Measurements from ENCODE around the gene WT1. TPM values are rescaled to one million over a fixed set of nuclear protein-coding genes. Genes with fewer than 3 reads are reported as not detected.

WT1 gene
- total and polyA plus RNA-seq, 2 of the 13 experiments (the other 11 are each of a cell fraction or from before 2014, with no cell fraction given): 0.15 to 0.31 TPM

DNA sequence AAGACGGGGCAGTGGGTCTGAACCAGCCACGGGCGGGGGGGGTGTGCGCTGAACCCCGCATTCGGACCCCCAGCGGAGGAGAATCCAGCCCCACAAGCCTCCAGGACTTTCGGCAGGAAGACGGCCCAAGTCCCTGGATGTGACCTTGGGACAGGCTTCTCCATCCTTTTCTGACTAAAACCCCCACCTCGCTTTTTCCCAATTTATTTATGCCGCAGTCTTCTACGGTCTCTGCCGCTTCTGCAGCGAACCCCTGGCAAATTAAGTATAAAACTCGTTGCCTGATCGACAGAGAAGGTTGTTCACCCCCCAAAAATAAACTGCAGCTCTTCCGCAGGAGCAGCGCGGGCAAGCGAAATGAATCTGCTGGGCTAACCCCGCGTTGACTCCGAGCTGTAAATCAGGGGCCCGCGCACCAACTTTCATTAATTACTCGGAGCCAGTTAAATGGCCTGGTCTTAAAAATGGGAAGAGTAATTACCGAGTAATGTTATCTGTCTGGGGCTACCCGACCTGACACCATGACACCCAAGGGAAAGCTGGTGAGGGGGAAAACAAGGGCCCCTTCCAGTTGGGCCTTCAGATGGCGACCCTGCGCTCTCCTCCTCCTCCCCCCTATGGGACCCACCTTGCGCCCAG, 6.6 kb downstream of the WT1 start:
- no peak for FAIRE-seq

DNA sequence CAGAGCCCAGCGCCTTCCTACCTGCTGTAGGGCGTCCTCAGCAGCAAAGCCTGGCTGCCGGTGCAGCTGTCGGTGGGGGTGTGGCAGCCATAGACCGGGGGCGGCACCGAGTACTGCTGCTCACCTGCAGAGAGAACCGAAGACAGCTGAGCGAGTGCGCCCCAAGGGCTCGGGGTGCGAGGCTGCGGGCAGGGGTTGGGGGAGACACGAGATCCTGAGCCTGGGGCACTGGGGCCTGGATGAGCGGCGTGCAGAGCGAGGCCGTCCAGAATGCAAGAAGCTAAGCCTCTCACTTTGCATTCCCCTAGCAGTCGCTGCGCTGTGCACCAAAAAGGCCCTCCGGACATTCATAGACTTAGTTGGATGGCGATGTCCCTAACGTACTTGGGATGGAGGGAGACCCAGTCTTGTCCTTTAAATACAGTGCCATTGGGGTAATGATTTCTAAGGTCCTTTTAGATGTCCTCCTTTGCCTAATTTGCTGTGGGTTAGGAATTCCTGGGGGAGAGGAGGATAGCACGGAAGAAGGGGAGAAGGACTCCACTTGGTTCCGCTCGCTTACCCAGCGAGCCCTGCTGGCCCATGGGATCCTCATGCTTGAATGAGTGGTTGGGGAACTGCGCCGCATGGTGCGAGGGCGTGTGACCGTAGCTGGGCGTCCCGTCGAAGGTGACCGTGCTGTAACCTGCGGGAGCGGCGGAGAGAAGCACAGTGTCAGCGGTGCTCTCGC, 7.2 kb downstream of the WT1 start:
- BruUV-seq (replicated peaks): no TSS peak
- H3K4me2 ChIP-seq (ENCODE audit: low read depth, low read length): no peak overlapping the region
- no peaks in the 10 kb centered on the region for H4K20me1 ChIP-seq (ENCODE audit: insufficient read depth, low read length)
- intact Hi-C loops (cut with micrococcal nuclease; ENCODE audit: unreplicated experiment) (no loop called here), in situ Hi-C loops (cut with HindIII; ENCODE audit: extremely low pct_ligation_motif_present, low pct_unique_long_range_greater_than_20kb) (no loop called here)
- no peaks in the 10 kb centered on the region for H3K36me3 ChIP-seq (replicated peaks in 1 of 2; ENCODE audit: control insufficient read depth in 1 of 2, insufficient read depth in 2 of 2, low read length in 2 of 2)
- H3K27ac ChIP-seq (ENCODE audit: extremely low read length, insufficient read depth, low read length): no peak overlapping the region
- ChIA-PET CTCF (ENCODE audit: low intra/inter-chr PET ratio, low total read pairs) (no interaction called here), POLR2A (no interaction called here)
- H3K79me2 ChIP-seq (ENCODE audit: insufficient read depth, low read length): no peaks in the 10 kb centered on the region
- H3K9me3 ChIP-seq (ENCODE audit: low read length): no peaks in the 10 kb centered on the region
- no peak overlapping the region for H2AFZ ChIP-seq (ENCODE audit: low read length)
- 58% methylated on average over 15 of the region's 41 CpGs for WGBS (ENCODE audit: low lambda C conversion rate)
- DNase-seq (ENCODE audit: low spot score) (no peak), FAIRE-seq (no peak), ATAC-seq (no peak)
- peaks cover 7 to 74% of the 10 kb centered on the region in 2 experiments for H3K27me3 ChIP-seq (ENCODE audit: control insufficient read depth in 1 of 2, insufficient read depth in 2 of 2, low read length in 2 of 2)
- H3K4me3 ChIP-seq (replicated peaks in 1 of 3; ENCODE audit: insufficient read depth in 1 of 3, low read depth in 2 of 3, low read length in 3 of 3): no peak overlapping the region
- no peaks in the 10 kb centered on the region for H3K4me1 ChIP-seq (ENCODE audit: insufficient read depth, low read length)
- H3K9ac ChIP-seq (ENCODE audit: insufficient read depth, low read depth, low read length): no peak overlapping the region
- no peak for TF ChIP-seq ELF4 (CRISPR knock-in tag; IDR thresholded peaks at IDR 0.05; ENCODE audit: borderline replicate concordance)
- TF ChIP-seq KDM6A (CRISPR knock-in tag; IDR thresholded peaks at IDR 0.05; ENCODE audit: low read depth): no peak
- TF ChIP-seq ZFP91 (CRISPR knock-in tag; IDR thresholded peaks at IDR 0.05; ENCODE audit: borderline replicate concordance): no peak
- TF ChIP-seq KDM5A (IDR thresholded peaks at IDR 0.05; ENCODE audit: borderline replicate concordance, low read length): no peak
- TF ChIP-seq ZNF777 (CRISPR knock-in tag; IDR thresholded peaks at IDR 0.05): peak; percentile 44; the same call in 1 of the 2 replicates
- TF ChIP-seq GRHL1 (CRISPR knock-in tag; conservative IDR thresholded peaks at IDR 0.05): no peak

More for the DNA sequence above, 6.6 kb downstream of the WT1 start:
- Histone ChIP-seq H2AFZ (ENCODE audit: low read length) (no peak overlapping the region), H3K79me2 (ENCODE audit: insufficient read depth, low read length) (no peaks in the 10 kb centered on the region), H3K36me3 (replicated peaks in 1 of 2; ENCODE audit: control insufficient read depth in 1 of 2, insufficient read depth in 2 of 2, low read length in 2 of 2) (no peaks in the 10 kb centered on the region), H3K9me3 (ENCODE audit: low read length) (no peaks in the 10 kb centered on the region), H3K4me3 (replicated peaks in 1 of 3; ENCODE audit: insufficient read depth in 1 of 3, low read depth in 2 of 3, low read length in 3 of 3) (no peak overlapping the region), H3K9ac (ENCODE audit: insufficient read depth, low read depth, low read length) (no peak overlapping the region), H3K4me2 (ENCODE audit: low read depth, low read length) (no peak overlapping the region), H4K20me1 (ENCODE audit: insufficient read depth, low read length) (no peaks in the 10 kb centered on the region), H3K27ac (ENCODE audit: extremely low read length, insufficient read depth, low read length) (no peak overlapping the region), H3K4me1 (ENCODE audit: insufficient read depth, low read length) (no peaks in the 10 kb centered on the region), H3K27me3 (ENCODE audit: control insufficient read depth in 1 of 2, insufficient read depth in 2 of 2, low read length in 2 of 2) (peaks cover 8 to 77% of the 10 kb centered on the region in 2 experiments)
- intact Hi-C loops (cut with micrococcal nuclease; ENCODE audit: unreplicated experiment) (no loop called here), in situ Hi-C loops (cut with HindIII; ENCODE audit: extremely low pct_ligation_motif_present, low pct_unique_long_range_greater_than_20kb) (no loop called here)
- CTCF ChIA-PET (ENCODE audit: low intra/inter-chr PET ratio, low total read pairs): no interaction called here
- BruUV-seq (replicated peaks): no TSS peak
- POLR2A ChIA-PET: no interaction called here
- TF ChIP-seq STAG1 (CRISPR knock-in tag; IDR thresholded peaks at IDR 0.05) (no peak), DPF2 (CRISPR knock-in tag; IDR thresholded peaks at IDR 0.05; ENCODE audit: borderline replicate concordance, low read depth) (no peak), PRMT3 (CRISPR knock-in tag; IDR thresholded peaks at IDR 0.05; ENCODE audit: borderline replicate concordance, low read depth) (no peak), ZNF773 (CRISPR knock-in tag; IDR thresholded peaks at IDR 0.05; ENCODE audit: borderline replicate concordance) (no peak), ZNF670 (CRISPR knock-in tag; IDR thresholded peaks at IDR 0.05; ENCODE audit: borderline replicate concordance) (no peak), AHR (CRISPR knock-in tag; IDR thresholded peaks at IDR 0.05) (no peak)
- TF ChIP-seq, protein P1, sequence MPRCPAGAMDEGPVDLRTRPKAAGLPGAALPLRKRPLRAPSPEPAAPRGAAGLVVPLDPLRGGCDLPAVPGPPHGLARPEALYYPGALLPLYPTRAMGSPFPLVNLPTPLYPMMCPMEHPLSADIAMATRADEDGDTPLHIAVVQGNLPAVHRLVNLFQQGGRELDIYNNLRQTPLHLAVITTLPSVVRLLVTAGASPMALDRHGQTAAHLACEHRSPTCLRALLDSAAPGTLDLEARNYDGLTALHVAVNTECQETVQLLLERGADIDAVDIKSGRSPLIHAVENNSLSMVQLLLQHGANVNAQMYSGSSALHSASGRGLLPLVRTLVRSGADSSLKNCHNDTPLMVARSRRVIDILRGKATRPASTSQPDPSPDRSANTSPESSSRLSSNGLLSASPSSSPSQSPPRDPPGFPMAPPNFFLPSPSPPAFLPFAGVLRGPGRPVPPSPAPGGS (CRISPR knock-in tag; IDR thresholded peaks at IDR 0.05): no peak
- ATAC-seq (no peak), DNase-seq (ENCODE audit: low spot score) (no peak)
- WGBS (ENCODE audit: low lambda C conversion rate): 45% methylated on average over 25 of the region's 31 CpGs

Data from HepG2 (cell line).